ENCODE results near the gene CHD6.

CHD6 gene

DNA sequence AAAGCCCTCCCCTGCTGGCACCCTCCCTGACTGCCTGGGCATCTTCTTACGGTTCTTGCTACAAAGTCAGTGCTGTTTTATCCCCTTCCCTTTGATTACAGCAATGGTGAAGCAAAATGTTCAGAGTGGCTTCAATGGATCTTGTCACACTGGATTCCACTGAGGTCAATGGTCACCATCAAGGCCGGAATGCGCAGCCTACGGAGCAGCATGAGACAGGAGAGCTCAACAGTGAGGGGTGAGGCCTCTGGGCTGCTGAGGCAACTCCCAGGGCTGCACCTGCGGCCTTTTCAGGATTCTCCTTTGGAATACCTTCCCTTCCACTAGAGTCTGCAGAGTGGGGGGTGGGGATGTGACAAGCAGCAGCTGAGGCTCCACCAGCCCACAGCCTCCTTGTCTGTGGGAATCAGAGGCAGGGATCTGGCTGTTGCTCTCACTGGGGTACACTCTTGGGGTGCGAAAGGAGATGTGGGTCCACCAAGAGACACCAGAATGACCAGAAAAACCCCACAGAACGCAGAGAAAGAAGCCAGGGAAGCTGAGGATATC, 211.2 kb downstream of the CHD6 start:
- TF ChIP-seq, protein P1, sequence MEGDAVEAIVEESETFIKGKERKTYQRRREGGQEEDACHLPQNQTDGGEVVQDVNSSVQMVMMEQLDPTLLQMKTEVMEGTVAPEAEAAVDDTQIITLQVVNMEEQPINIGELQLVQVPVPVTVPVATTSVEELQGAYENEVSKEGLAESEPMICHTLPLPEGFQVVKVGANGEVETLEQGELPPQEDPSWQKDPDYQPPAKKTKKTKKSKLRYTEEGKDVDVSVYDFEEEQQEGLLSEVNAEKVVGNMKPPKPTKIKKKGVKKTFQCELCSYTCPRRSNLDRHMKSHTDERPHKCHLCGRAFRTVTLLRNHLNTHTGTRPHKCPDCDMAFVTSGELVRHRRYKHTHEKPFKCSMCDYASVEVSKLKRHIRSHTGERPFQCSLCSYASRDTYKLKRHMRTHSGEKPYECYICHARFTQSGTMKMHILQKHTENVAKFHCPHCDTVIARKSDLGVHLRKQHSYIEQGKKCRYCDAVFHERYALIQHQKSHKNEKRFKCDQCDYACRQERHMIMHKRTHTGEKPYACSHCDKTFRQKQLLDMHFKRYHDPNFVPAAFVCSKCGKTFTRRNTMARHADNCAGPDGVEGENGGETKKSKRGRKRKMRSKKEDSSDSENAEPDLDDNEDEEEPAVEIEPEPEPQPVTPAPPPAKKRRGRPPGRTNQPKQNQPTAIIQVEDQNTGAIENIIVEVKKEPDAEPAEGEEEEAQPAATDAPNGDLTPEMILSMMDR (conservative IDR thresholded peaks at IDR 0.05; ENCODE audit: low read depth, low read length): no peak
- no peak for DNase-seq (ENCODE audit: low read depth)
- H3K4me3 ChIP-seq (ENCODE audit: low read length): no peak overlapping the region

DNA sequence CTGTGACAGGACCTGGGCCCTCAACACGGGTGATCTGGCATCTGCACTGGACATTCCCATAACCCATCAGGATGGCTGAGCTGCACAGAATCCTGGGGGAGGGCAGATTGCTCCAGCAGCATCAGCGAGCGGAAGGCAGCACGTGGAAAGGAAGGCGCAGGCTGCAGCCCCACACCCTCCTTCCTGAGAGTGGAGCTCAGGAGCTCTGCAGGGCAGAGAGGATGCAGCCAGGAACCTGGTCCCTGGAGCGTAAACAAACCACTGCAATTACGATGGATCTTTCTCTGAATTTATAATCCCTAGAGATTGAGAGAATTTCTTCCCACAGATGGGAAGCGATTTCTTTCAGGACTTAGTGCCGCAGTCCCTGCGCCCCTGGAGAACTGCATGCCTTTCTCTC, 211.8 kb downstream of the CHD6 start:
- H3K4me3 ChIP-seq (ENCODE audit: low read length): no peak overlapping the region
- TF ChIP-seq, protein P1 (conservative IDR thresholded peaks at IDR 0.05; ENCODE audit: low read depth, low read length): no peak
- no peak for DNase-seq (ENCODE audit: low read depth)

DNA sequence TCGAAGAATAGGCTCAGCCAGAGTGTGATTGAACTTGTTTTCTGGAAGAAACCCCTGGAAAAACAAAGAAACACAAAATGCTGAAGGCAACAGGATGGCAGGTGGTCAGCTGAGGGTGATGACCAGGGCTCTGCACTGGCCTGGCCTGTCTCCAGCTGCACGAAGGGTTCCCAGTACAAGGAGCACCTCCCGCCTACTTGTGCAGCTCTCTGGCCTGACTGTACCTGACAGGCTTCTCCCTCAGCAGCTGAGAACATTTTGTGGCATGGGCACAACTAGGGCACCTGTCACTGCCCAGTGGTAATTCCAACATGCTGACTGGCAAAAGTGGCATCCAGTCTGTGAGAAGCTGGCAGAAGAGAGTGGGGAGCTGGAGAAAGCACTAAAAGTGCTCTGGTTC, 212.7 kb downstream of the CHD6 start:
- TF ChIP-seq, protein P1 (conservative IDR thresholded peaks at IDR 0.05; ENCODE audit: low read depth, low read length): no peak
- no peak for DNase-seq (ENCODE audit: low read depth)
- H3K4me3 ChIP-seq (ENCODE audit: low read length): no peak overlapping the region

DNA sequence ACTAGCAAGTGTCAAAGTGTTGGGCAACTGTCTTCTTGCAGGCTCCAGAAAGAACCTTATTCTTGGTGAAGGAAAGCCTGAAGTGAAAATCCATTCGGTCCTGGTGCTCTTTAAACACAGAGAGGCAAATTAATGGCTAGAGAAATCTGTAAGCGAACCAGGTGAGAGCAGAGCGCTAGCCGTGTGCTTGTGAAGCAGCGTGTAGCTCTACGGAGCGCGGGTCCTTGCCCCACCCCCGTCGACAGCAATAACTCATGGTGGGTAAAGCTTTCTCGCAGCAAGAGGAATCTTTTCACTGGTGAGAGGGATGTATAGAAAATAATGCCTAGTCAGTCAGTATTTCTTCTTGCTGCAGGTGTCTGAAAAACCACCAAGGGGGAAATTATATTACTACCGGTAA, 214.6 kb downstream of the CHD6 start:
- no peak for DNase-seq (ENCODE audit: low read depth)
- no peak overlapping the region for H3K4me3 ChIP-seq (ENCODE audit: low read length)
- TF ChIP-seq, protein P1 (conservative IDR thresholded peaks at IDR 0.05; ENCODE audit: low read depth, low read length): no peak

DNA sequence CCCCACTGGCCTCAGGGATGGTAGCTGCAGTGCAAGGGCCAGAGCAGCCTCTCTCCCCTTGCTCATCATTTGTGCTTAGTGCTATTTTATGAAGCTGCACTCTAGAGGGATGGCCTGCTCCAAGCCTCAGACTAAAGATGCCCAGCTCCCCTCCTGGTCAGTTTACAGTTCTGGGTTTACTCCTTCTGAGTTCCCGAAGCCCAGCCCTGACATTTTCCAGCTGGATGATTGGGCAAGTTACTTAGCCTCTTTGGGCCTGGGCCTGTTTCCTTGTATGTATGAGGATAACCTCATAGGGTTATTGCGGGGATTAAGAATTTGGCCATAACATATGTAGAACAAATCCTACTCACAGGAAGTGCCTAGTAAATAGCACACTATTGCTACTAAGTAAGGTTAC, 219.8 kb downstream of the CHD6 start:
- DNase-seq (ENCODE audit: low read depth): no peak
- TF ChIP-seq, protein P1 (conservative IDR thresholded peaks at IDR 0.05; ENCODE audit: low read depth, low read length): no peak
- no peak overlapping the region for H3K4me3 ChIP-seq (ENCODE audit: low read length)

DNA sequence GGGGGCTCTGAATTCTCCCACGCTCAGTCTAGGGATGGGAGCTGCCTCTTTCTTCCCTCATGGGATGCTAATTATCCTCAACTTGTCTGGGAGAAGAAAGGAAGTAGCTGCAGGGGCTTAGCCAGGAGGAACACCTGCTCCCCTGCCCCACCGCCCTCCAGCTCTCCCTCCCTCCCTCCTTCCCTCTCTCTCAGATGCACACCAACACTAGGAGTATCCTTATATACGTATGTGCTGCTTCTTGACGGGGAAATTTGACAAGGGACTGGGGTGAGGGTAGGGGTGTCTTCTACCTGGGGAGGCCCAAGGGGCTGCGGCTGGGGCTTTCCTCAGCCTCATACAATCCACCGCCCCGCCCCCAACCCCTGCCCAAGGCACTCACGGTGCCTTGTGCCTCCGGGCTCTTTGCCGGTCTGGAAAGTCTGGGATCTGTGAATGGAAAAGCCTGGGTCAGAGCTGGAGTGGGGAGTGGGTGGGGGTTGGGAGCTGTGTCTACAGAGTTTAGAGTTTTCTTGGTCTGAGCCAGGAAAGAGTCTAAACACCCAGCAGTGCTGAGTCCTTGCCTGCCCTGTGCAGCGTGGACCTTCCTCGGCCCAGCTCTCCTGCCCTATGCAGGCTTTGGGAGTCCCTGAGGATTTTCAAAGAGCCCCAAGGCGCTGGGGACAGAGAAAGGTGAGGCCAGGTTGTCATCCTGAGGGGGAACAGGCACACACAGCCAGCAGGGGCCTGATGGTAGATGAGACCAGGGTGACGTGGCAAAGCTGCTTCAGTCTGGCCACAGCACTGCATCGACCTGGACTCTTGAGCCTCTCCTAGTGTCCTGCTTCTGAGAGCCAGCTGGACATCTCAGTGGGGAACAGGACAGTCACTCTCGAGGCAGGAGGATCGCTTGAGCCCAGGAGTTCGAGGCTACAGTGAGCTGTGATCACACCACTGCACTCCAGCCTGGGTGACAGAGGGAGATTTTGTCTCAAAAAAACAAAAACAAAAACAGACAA, 222.2 kb downstream of the CHD6 start:
- no peak for DNase-seq (ENCODE audit: low read depth)

More for the DNA sequence above, 222.2 kb downstream of the CHD6 start:
- no peak overlapping the region for H3K4me3 ChIP-seq (ENCODE audit: low read length)
- TF ChIP-seq, protein P1 (conservative IDR thresholded peaks at IDR 0.05; ENCODE audit: low read depth, low read length): no peak
